SK-N-MC (cell line): ENCODE data around the gene ARL3.

Experiments used
- FOXP2 ChIP-seq: optimal IDR thresholded peaks from 2 replicates; pipeline ENCODE3; 2011; ENCODE audit warnings: mild to moderate bottlenecking, moderate library complexity; ENCODE audit not compliant: insufficient read depth; ENCODE audit errors: extremely low read length, control extremely low read depth
- POLR2AphosphoS5 ChIP-seq: IDR thresholded peaks from 2 replicates; pipeline ENCODE4 v1.6.1; 2012; ENCODE audit warnings: mild to moderate bottlenecking, low read depth, low read length, borderline replicate concordance

GRCh38 chr10:102626026-102626685, 88.0 kb downstream of the ARL3 start:
- TF ChIP-seq FOXP2 (no peak), POLR2AphosphoS5 (no peak)
